ENCODE results near the gene FRY. TPM values are rescaled to one million over a fixed set of nuclear protein-coding genes. Genes with fewer than 3 reads are reported as not detected.

FRY gene
- total RNA-seq, 4 donors from 2014 or later, result 6.7 to 106 (median 14.1) TPM

GRCh38 chr13:32179708-32180107, 148.1 kb downstream of the FRY start:
- H3K9me3 ChIP-seq, result no peaks in the 10 kb centered on the region
- no peak for DNase-seq
- TF ChIP-seq POLR2A (IDR thresholded peaks at IDR 0.05) (no peak), CTCF (IDR thresholded peaks at IDR 0.05) (no peak)
- H3K27ac ChIP-seq, result no peak overlapping the region
- H3K4me1 ChIP-seq, result no peaks in the 10 kb centered on the region
- H3K4me3 ChIP-seq, result no peak overlapping the region
- H3K36me3 ChIP-seq, result no peaks in the 10 kb centered on the region
- no peaks in the 10 kb centered on the region for H3K27me3 ChIP-seq

DNA sequence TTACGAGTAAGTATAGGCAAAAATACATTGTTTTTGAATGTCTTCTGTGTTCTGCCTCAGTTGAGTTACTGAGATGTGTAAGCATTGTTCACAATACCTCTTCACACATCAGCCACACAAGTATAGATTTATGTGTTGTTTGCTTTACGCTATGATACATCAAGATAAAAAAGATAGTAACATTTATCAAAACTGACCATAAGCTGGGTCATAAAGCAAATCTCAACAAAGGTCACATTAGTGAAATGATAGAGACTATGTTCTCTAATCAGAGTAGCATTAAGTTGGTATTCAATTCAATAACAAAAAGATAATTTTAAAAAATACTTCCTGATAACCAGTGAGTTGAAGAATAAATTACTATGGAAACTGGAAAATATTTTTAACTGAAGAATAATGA, 156.1 kb downstream of the FRY start:
- no peaks in the 10 kb centered on the region for H3K4me1 ChIP-seq
- no peak overlapping the region for H3K4me3 ChIP-seq
- DNase-seq, result no peak
- H3K36me3 ChIP-seq, result no peaks in the 10 kb centered on the region
- no peak overlapping the region for H3K27ac ChIP-seq
- no peaks in the 10 kb centered on the region for H3K9me3 ChIP-seq
- TF ChIP-seq CTCF (IDR thresholded peaks at IDR 0.05) (no peak), POLR2A (IDR thresholded peaks at IDR 0.05) (no peak)
- H3K27me3 ChIP-seq, result no peaks in the 10 kb centered on the region

GRCh38 chr13:32191452-32191998, 160.0 kb downstream of the FRY start:
- H3K27me3 ChIP-seq, result no peaks in the 10 kb centered on the region
- no peaks in the 10 kb centered on the region for H3K9me3 ChIP-seq
- H3K36me3 ChIP-seq, result no peaks in the 10 kb centered on the region
- TF ChIP-seq POLR2A (IDR thresholded peaks at IDR 0.05), result no peak
- no peak for TF ChIP-seq CTCF (IDR thresholded peaks at IDR 0.05)
- no peak for DNase-seq
- no peaks in the 10 kb centered on the region for H3K4me1 ChIP-seq
- H3K4me3 ChIP-seq, result no peak overlapping the region
- H3K27ac ChIP-seq, result no peak overlapping the region

DNA sequence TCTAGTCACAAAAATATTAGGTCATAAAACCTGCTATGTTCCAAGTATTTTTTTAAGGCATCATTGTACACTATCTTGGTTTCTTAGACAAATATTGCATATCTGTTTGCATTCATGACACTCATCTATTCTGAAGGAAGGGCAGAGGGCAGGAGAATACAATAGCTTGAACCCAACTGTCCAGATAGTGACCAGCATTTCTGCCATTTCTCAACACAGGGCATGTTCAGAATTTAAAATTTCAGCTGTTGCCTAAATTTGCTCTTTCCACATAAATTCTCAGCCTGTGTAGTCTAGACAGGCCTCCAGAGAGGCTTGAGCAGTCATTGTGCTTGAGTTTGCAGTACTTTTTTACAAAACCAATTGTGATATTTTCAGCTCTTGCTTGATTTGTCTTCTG, 164.1 kb downstream of the FRY start:
- no peaks in the 10 kb centered on the region for H3K9me3 ChIP-seq
- no peak overlapping the region for H3K27ac ChIP-seq
- H3K4me3 ChIP-seq, result no peak overlapping the region
- H3K4me1 ChIP-seq, result no peaks in the 10 kb centered on the region
- no peak for DNase-seq
- H3K36me3 ChIP-seq, result no peaks in the 10 kb centered on the region
- no peak for TF ChIP-seq POLR2A (IDR thresholded peaks at IDR 0.05)
- TF ChIP-seq CTCF (IDR thresholded peaks at IDR 0.05), result no peak
- H3K27me3 ChIP-seq, result no peaks in the 10 kb centered on the region

DNA sequence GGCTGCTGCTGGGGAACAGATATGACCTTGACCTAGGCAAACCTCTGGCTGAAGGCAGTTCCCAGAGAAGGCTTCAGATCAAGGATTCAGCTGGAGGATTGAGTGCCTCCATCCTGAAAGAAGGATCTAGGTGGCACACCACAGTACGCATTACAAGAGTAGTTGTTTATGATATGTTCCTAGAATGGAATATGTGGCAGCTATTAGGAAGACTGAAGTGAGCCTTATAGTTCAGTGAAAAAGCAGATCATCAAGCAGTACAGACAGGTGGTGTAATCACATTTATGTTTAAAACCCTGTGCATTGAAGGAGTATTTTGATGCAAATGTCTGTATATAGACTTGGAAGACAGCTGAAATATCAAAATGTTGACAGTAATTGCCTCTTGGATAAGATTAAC, 167.6 kb downstream of the FRY start:
- no peak for TF ChIP-seq POLR2A (IDR thresholded peaks at IDR 0.05)
- TF ChIP-seq CTCF (IDR thresholded peaks at IDR 0.05), result no peak
- Histone ChIP-seq H3K4me3 (no peak overlapping the region), H3K27ac (no peak overlapping the region), H3K27me3 (no peaks in the 10 kb centered on the region), H3K9me3 (no peaks in the 10 kb centered on the region), H3K36me3 (no peaks in the 10 kb centered on the region), H3K4me1 (no peaks in the 10 kb centered on the region)
- no peak for DNase-seq

DNA sequence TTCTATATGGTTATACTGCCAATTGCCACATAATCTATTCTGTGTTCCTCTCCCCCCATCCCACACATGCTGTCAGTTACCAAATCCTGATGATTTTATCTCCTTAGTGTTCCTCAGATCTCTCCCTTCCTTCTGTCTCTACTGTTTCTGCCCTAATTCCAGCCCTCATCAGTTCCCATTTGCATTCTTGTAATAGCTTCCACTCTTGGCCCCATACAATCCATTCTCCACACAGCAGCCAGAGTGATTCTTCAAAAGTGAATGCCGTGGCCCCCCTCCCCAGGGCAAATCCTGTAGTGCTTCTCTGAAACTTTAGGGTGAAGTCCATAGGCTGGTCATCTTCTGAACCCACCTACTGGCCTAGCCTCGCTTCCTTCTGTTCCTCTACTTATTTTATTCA, 169.2 kb downstream of the FRY start:
- H3K9me3 ChIP-seq, result no peaks in the 10 kb centered on the region
- no peak for DNase-seq
- no peaks in the 10 kb centered on the region for H3K36me3 ChIP-seq
- no peak overlapping the region for H3K4me3 ChIP-seq
- no peak overlapping the region for H3K27ac ChIP-seq
- TF ChIP-seq CTCF (IDR thresholded peaks at IDR 0.05), result no peak
- TF ChIP-seq POLR2A (IDR thresholded peaks at IDR 0.05), result no peak
- H3K4me1 ChIP-seq, result peaks cover 0 to 4% (median 0%) of the 10 kb centered on the region in 4 donors
- H3K27me3 ChIP-seq, result no peaks in the 10 kb centered on the region

All from Peyer's patch (tissue), 4 donors.